HG03103 (cell line): ENCODE results near the gene C2orf72.
"Not testable (repeated sequence)": the region's sequence is repeated elsewhere in the genome, so short reads cannot be mapped to it uniquely, and the experiment has no call there.

Source experiments
- ATAC-seq: cut with Tn5 transposase; IDR thresholded peaks from one replicate; pipeline ENCODE4 v1.9.1; 2021; ENCODE audit warnings: low read depth; ENCODE audit not compliant: unreplicated experiment

The C2orf72 gene

GRCh38 chr2:231063347-231063746, 26.0 kb downstream of the C2orf72 start:
- no peak for ATAC-seq

DNA sequence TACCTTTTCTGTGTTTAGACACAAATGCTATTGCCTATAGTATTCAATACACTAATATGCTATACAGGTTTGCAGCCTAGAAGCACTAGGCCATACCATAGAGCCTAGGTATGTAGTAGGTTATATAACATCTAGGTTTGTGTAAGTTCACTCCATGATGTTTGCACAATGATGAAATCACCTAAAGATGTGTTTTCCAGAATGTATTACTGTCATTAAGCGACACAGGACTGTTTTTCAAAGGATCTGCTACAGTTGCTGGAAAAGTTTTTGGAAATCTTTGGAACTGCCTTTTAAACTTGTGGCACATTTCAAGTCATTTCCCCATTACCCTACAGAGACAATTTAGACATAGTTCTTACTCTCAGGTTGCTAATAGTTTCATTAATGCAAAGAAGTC, 28.6 kb downstream of the C2orf72 start:
- no peak for ATAC-seq

DNA sequence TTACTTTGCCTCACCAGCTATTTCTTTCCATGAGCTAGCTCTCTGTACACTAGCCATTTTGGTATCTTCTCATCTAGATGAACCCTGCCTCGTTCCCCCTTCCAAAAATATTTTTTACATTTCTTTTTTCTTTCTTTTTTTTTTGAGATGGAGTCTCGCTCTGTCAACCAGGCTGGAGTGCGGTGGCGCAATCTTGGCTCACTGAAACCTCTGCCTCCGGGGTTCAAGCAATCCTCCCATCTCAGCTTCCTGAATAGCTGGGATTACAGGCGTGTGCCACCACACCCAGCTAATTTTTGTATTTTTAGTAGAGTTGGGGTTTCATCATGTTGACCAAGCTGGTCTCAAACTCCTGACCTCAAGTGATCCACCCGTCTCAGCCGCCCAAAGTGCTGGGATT, 30.2 kb downstream of the C2orf72 start:
- ATAC-seq, result not testable (repeated sequence)

DNA sequence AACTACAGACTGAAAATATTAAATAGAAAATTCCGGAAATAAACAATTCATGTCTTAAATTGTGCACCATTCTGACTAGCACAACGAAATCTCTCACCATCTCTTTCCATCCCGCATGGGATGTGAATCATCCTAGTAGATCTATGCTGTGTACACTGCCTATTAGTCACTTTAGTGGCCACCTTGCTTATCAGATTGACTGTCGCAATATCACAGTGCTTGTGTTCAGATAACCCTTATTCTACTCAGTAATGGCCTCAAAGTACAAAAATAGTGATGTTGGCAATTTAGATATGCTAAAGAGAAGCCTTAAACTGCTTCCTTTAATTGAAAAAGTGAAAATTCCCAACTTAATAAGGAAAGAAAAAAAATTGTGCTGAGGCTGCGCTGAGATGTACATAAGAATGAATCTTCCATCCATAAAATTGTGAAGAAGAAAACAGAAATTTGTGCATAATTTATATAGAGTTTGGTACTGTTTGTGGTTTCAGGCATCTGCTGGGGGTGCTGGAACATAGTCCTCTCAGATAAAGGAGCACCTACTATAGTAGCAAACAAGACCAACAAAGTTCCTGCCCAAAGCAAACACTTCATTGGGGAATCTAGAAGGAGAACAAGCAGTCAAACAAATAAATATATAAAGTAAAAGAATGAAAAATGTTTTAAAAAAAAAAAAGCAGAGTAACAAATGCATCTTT, 31.4 kb downstream of the C2orf72 start:
- no peak for ATAC-seq

DNA sequence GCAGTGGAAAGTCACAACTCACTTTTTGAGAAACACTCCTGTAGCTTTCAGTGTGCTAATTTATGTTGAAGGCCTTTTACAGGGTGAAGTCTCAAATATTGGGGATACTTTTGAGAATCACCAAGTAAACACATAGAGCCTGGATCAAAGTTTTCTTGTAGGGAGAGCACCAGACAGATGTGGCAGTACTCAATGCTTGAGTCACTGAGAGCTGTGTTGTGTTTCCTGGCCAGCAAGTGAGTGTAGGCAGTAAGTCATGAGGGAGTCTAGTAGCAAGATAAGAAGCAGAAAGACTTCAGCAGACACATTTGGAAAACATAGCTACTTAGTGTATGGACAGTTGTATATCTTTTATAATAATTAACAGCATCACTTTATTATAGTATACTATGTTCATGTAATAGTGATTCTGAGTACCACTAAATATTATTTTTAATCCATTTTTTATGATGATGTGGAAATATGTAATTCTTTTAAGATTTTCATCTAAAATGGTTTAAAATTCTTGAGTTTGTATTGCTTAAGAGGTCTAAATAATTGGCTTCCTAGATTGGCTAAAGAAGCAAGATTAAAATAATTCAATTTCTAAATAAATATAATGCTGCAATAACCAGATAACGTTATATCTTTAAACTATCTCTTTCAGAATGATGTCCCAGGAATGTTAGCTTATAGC, 32.2 kb downstream of the C2orf72 start:
- ATAC-seq, result no peak

- no peak for ATAC-seq
Measured at GRCh38 chr2:231084565-231084964, 47.2 kb downstream of the C2orf72 start.

DNA sequence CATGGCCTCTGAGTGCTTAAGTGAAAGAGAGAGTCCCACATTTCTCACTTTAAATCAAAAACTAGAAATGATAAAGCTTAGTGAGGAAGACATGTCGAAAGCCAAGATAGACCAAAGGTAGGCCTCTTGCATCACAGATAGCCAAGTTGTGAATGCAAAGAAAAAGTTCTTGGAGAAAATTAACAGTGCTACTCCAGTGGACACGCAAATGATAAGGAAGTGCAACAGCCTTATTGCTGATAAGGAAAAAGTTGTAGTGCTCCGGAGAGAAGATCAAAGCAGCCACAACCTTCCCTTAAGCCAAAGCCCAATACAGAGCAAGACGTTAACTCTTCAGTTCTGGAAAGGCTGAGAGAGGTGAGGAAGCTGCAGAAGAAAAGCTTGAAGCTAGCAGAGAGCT, 51.4 kb downstream of the C2orf72 start:
- ATAC-seq, result no peak

DNA sequence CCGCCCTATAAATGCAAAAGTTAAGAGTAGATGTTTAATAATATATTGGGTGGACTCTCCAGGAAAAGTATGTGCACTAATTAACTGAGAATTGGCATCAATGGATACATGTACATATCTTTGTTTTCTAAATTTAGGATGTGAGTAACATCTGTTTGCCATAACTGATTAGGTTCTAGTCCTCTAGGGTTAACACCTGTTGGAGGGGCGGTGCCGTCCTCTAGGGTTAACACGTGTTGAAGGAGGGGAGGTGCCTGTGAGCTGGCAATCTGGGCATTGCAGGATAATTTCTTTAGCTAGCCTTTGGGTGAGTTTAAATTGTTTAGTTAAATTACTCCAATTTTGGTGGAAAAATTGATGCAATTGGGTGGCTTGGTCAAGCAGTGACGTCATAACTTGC, 56.6 kb downstream of the C2orf72 start:
- ATAC-seq, result no peak

- no peak for ATAC-seq
Measured at GRCh38 chr2:231094736-231095346, 57.5 kb downstream of the C2orf72 start.
